ENCODE results near the gene KDM4B. TPM values are rescaled to one million over a fixed set of nuclear protein-coding genes. Genes with fewer than 3 reads are reported as not detected.
A peak's percentile ranks its signal among the peaks of the same experiment; 100 is the strongest.

KDM4B gene
- total and polyA plus RNA-seq, 9 of the 15 experiments (the other 6 are each of a cell fraction or from before 2014, with no cell fraction given): 0.21 to 29.9 (median 7.3) TPM

DNA sequence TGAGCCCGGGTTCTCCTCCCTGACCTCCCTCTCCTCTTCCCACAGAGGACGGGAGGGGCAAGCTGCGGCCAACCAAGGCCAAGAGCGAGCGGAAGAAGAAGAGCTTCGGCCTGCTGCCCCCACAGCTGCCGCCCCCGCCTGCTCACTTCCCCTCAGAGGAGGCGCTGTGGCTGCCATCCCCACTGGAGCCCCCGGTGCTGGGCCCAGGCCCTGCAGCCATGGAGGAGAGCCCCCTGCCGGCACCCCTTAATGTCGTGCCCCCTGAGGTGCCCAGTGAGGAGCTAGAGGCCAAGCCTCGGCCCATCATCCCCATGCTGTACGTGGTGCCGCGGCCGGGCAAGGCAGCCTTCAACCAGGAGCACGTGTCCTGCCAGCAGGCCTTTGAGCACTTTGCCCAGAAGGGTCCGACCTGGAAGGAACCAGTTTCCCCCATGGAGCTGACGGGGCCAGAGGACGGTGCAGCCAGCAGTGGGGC is 162.2 kb downstream of the KDM4B start:
- Histone ChIP-seq H3K9ac (ENCODE audit: insufficient read depth in 1 of 2, low read depth in 2 of 2, low read length in 2 of 2) (peak overlapping the region in 1 of 2 experiments; percentile 78; a peak in 1 of 4 replicates), H3K27me3 (ENCODE audit: control insufficient read depth in 2 of 2, insufficient read depth in 2 of 2, low read length in 2 of 2) (no peaks in the 10 kb centered on the region), H3K4me3 (no peak overlapping the region), H4K20me1 (replicated peaks; ENCODE audit: control insufficient read depth, insufficient read depth, low read length) (no peaks in the 10 kb centered on the region), H3K9me3 (replicated peaks; ENCODE audit: control insufficient read depth, insufficient read depth, low read depth, low read length) (no peaks in the 10 kb centered on the region), H2AFZ (ENCODE audit: low read depth, low read length) (no peak overlapping the region), H3K36me3 (ENCODE audit: control insufficient read depth, insufficient read depth, low read length) (peaks cover 27% of the 10 kb centered on the region; the same call in 1 of the 3 replicates), H3K4me2 (ENCODE audit: insufficient read depth, low read length) (no peak overlapping the region), H3K4me1 (replicated peaks in 1 of 2; ENCODE audit: control insufficient read depth in 2 of 2, insufficient read depth in 2 of 2, low read length in 2 of 2) (peaks cover 26 to 83% of the 10 kb centered on the region in 2 experiments), H3K27ac (ENCODE audit: extremely low read depth, low read depth, low read length) (no peak overlapping the region), H3K9me1 (ENCODE audit: control insufficient read depth, insufficient read depth, low read length) (no peaks in the 10 kb centered on the region), H3K79me2 (ENCODE audit: control insufficient read depth, insufficient read depth, low read length) (no peaks in the 10 kb centered on the region)
- TF ChIP-seq NFIC (IDR thresholded peaks at IDR 0.05) (no peak), NR4A1 (CRISPR knock-in tag; IDR thresholded peaks at IDR 0.05) (no peak), NR4A1 (tag; IDR thresholded peaks at IDR 0.05) (no peak), EGR1 (conservative IDR thresholded peaks at IDR 0.05) (peak; percentile 38), ZBTB7A (IDR thresholded peaks at IDR 0.05; ENCODE audit: borderline replicate concordance, control insufficient read depth, low read depth, low read length) (0 out of 2 replicates have a peak, but pooled peaks have one; percentile 24), EP300 (IDR thresholded peaks at IDR 0.05; ENCODE audit: low read length) (no peak), ZBTB17 (CRISPR knock-in tag; IDR thresholded peaks at IDR 0.05) (no peak)
- TF ChIP-seq, protein P1, sequence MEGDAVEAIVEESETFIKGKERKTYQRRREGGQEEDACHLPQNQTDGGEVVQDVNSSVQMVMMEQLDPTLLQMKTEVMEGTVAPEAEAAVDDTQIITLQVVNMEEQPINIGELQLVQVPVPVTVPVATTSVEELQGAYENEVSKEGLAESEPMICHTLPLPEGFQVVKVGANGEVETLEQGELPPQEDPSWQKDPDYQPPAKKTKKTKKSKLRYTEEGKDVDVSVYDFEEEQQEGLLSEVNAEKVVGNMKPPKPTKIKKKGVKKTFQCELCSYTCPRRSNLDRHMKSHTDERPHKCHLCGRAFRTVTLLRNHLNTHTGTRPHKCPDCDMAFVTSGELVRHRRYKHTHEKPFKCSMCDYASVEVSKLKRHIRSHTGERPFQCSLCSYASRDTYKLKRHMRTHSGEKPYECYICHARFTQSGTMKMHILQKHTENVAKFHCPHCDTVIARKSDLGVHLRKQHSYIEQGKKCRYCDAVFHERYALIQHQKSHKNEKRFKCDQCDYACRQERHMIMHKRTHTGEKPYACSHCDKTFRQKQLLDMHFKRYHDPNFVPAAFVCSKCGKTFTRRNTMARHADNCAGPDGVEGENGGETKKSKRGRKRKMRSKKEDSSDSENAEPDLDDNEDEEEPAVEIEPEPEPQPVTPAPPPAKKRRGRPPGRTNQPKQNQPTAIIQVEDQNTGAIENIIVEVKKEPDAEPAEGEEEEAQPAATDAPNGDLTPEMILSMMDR (IDR thresholded peaks at IDR 0.05 in 2 of 3, conservative IDR thresholded peaks at IDR 0.05 in 1 of 3; ENCODE audit: insufficient read depth in 2 of 3, low read depth in 1 of 3, low read length in 3 of 3): peak in 1 of 3 experiments; percentile 74; a peak in 2 of 6 replicates
- TF ChIP-seq, protein P2, sequence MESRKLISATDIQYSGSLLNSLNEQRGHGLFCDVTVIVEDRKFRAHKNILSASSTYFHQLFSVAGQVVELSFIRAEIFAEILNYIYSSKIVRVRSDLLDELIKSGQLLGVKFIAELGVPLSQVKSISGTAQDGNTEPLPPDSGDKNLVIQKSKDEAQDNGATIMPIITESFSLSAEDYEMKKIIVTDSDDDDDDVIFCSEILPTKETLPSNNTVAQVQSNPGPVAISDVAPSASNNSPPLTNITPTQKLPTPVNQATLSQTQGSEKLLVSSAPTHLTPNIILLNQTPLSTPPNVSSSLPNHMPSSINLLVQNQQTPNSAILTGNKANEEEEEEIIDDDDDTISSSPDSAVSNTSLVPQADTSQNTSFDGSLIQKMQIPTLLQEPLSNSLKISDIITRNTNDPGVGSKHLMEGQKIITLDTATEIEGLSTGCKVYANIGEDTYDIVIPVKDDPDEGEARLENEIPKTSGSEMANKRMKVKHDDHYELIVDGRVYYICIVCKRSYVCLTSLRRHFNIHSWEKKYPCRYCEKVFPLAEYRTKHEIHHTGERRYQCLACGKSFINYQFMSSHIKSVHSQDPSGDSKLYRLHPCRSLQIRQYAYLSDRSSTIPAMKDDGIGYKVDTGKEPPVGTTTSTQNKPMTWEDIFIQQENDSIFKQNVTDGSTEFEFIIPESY (CRISPR knock-in tag; IDR thresholded peaks at IDR 0.05): peak; percentile 78; the same call in 1 of the 2 replicates
- TF ChIP-seq, protein P3, sequence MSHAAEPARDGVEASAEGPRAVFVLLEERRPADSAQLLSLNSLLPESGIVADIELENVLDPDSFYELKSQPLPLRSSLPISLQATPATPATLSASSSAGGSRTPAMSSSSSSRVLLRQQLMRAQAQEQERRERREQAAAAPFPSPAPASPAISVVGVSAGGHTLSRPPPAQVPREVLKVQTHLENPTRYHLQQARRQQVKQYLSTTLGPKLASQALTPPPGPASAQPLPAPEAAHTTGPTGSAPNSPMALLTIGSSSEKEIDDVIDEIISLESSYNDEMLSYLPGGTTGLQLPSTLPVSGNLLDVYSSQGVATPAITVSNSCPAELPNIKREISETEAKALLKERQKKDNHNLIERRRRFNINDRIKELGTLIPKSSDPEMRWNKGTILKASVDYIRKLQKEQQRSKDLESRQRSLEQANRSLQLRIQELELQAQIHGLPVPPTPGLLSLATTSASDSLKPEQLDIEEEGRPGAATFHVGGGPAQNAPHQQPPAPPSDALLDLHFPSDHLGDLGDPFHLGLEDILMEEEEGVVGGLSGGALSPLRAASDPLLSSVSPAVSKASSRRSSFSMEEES (CRISPR knock-in tag; IDR thresholded peaks at IDR 0.05): no peak
- TF ChIP-seq, protein P4, sequence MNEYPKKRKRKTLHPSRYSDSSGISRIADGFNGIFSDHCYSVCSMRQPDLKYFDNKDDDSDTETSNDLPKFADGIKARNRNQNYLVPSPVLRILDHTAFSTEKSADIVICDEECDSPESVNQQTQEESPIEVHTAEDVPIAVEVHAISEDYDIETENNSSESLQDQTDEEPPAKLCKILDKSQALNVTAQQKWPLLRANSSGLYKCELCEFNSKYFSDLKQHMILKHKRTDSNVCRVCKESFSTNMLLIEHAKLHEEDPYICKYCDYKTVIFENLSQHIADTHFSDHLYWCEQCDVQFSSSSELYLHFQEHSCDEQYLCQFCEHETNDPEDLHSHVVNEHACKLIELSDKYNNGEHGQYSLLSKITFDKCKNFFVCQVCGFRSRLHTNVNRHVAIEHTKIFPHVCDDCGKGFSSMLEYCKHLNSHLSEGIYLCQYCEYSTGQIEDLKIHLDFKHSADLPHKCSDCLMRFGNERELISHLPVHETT (CRISPR knock-in tag; conservative IDR thresholded peaks at IDR 0.05 in 1 of 2, IDR thresholded peaks at IDR 0.05 in 1 of 2): no peak
- 87% methylated on average over 12 of the region's 21 CpGs for WGBS (ENCODE audit: insufficient coverage, low coverage, missing lambda C conversion rate)
- ChIA-PET POLR2A (interaction anchor here (1.2 kb wide), 1 partner anchor 11 kb away, joined by 5 read pairs; no protein-coding TSS in a partner anchor), CTCF (ENCODE audit: low intra/inter-chr PET ratio) (no interaction called here)
- ATAC-seq (no peak), FAIRE-seq (no peak), DNase-seq (ENCODE audit: extremely low read depth in 1 of 4, low spot score in 3 of 4) (no peak)
- in situ Hi-C loops (cut with MboI) (no loop called here), intact Hi-C loops (cut with micrococcal nuclease) (no loop called here)
- no TSS peak for BruUV-seq (replicated peaks)
